Endothelial cell of hepatic sinusoid (primary cell): ENCODE measurements around the gene ARHGAP23.

Experiments used
- in situ Hi-C: cut with HindIII; loops from 2 replicates; pipeline ENCODE4 v1.10.0; 2017; ENCODE audit warnings: low sequenced_read_pairs

Gene ARHGAP23

GRCh38 chr17:38441429-38442061, 13.3 kb downstream of the ARHGAP23 start:
- in situ Hi-C loops: no loop called here

GRCh38 chr17:38442548-38442947, 14.3 kb downstream of the ARHGAP23 start:
- in situ Hi-C loops: no loop called here

GRCh38 chr17:38443356-38444031, 15.2 kb downstream of the ARHGAP23 start:
- in situ Hi-C loops: no loop called here

GRCh38 chr17:38444151-38444550, 15.9 kb downstream of the ARHGAP23 start:
- in situ Hi-C loops: no loop called here

- in situ Hi-C loops: no loop called here
These were observed 19.3 kb downstream of the ARHGAP23 start for GRCh38 chr17:38447502-38448085.

- in situ Hi-C loops: no loop called here
These were observed 20.0 kb downstream of the ARHGAP23 start for GRCh38 chr17:38448208-38448771.

GRCh38 chr17:38449364-38449763, 21.1 kb downstream of the ARHGAP23 start:
- in situ Hi-C loops: no loop called here

- in situ Hi-C loops: no loop called here
These were observed 22.3 kb downstream of the ARHGAP23 start for GRCh38 chr17:38450557-38451029.

GRCh38 chr17:38451030-38451839, 23.0 kb downstream of the ARHGAP23 start:
- in situ Hi-C loops: no loop called here

- in situ Hi-C loops: no loop called here
These were observed 23.7 kb downstream of the ARHGAP23 start for GRCh38 chr17:38451840-38452529.

GRCh38 chr17:38452719-38453118, 24.5 kb downstream of the ARHGAP23 start:
- in situ Hi-C loops: no loop called here

GRCh38 chr17:38453951-38454421, 25.7 kb downstream of the ARHGAP23 start:
- in situ Hi-C loops: no loop called here

GRCh38 chr17:38454532-38454931, 26.3 kb downstream of the ARHGAP23 start:
- in situ Hi-C loops: no loop called here

- in situ Hi-C loops: no loop called here
These were observed 27.1 kb downstream of the ARHGAP23 start for GRCh38 chr17:38455288-38455915.

- in situ Hi-C loops: no loop called here
These were observed 28.0 kb downstream of the ARHGAP23 start for GRCh38 chr17:38456031-38456815.

- in situ Hi-C loops: no loop called here
These were observed 29.5 kb downstream of the ARHGAP23 start for GRCh38 chr17:38457577-38458371.

GRCh38 chr17:38458521-38458920, 30.3 kb downstream of the ARHGAP23 start:
- in situ Hi-C loops: no loop called here

GRCh38 chr17:38459567-38459966, 31.3 kb downstream of the ARHGAP23 start:
- in situ Hi-C loops: no loop called here
